Endothelial cell (in vitro differentiated cells): Measurements from ENCODE around the gene RIPK1. TPM values are rescaled to one million over a fixed set of nuclear protein-coding genes. Genes with fewer than 3 reads are reported as not detected.

Experiments used
- DNase-seq: peaks from one replicate; pipeline ENCODE4 v3.0.0; 2021; ENCODE audit warnings: low spot score
- H3K27ac Mint-ChIP-seq: one replicate; pipeline ENCODE4 v1.8.0; 2021; ENCODE audit warnings: mixed read lengths, inconsistent platforms; ENCODE audit not compliant: unreplicated experiment
- H3K27me3 Mint-ChIP-seq: one replicate; pipeline ENCODE4 v1.8.0; 2021; ENCODE audit warnings: mild to moderate bottlenecking, moderate library complexity, mixed read lengths, inconsistent platforms; ENCODE audit not compliant: unreplicated experiment
- H3K36me3 Mint-ChIP-seq: one replicate; pipeline ENCODE4 v1.8.0; 2021; ENCODE audit warnings: mild to moderate bottlenecking, low read depth, mixed read lengths, inconsistent platforms; ENCODE audit not compliant: unreplicated experiment
- H3K4me1 Mint-ChIP-seq: one replicate; pipeline ENCODE4 v1.8.0; 2021; ENCODE audit warnings: mild to moderate bottlenecking, mixed read lengths, inconsistent platforms; ENCODE audit not compliant: unreplicated experiment
- H3K4me3 Mint-ChIP-seq: one replicate; pipeline ENCODE4 v1.8.0; 2021; ENCODE audit warnings: mild to moderate bottlenecking, mixed read lengths, inconsistent platforms; ENCODE audit not compliant: unreplicated experiment
- H3K9me3 Mint-ChIP-seq: one replicate; pipeline ENCODE4 v1.8.0; 2021; ENCODE audit warnings: mixed read lengths, inconsistent platforms; ENCODE audit not compliant: unreplicated experiment
- total RNA-seq: library from RNA; stranded (reverse); fragmentation: NEBNext Ultra II Directional; extraction: Animal tissue kit (Norgen Biotek cat#: 25700); gene quantifications from one replicate; pipeline ENCODE4 v1.2.1, GENCODE V29; 2021; ENCODE audit not compliant: unreplicated experiment
- TF ChIP-seq, protein P1 (sequence below): fragments of 200-600 bp; sonication (generic); IDR thresholded peaks from one replicate; pipeline ENCODE4 v1.5.0; 2021; ENCODE audit warnings: antibody characterized with exemption; ENCODE audit not compliant: unreplicated experiment

Gene RIPK1
- total RNA-seq, 1 donor from 2014 or later = 34.7 TPM

GRCh38 chr6:3033652-3034051, 34.6 kb upstream of the RIPK1 start:
- DNase-seq = no peak
- Mint-ChIP-seq H3K27me3 (peaks cover 6% of the 10 kb centered on the region), H3K4me3 (no peak overlapping the region), H3K27ac (no peak overlapping the region), H3K4me1 (peaks cover 12% of the 10 kb centered on the region), H3K36me3 (no peaks in the 10 kb centered on the region), H3K9me3 (no peaks in the 10 kb centered on the region)
- TF ChIP-seq, protein P1, sequence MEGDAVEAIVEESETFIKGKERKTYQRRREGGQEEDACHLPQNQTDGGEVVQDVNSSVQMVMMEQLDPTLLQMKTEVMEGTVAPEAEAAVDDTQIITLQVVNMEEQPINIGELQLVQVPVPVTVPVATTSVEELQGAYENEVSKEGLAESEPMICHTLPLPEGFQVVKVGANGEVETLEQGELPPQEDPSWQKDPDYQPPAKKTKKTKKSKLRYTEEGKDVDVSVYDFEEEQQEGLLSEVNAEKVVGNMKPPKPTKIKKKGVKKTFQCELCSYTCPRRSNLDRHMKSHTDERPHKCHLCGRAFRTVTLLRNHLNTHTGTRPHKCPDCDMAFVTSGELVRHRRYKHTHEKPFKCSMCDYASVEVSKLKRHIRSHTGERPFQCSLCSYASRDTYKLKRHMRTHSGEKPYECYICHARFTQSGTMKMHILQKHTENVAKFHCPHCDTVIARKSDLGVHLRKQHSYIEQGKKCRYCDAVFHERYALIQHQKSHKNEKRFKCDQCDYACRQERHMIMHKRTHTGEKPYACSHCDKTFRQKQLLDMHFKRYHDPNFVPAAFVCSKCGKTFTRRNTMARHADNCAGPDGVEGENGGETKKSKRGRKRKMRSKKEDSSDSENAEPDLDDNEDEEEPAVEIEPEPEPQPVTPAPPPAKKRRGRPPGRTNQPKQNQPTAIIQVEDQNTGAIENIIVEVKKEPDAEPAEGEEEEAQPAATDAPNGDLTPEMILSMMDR = no peak

DNA sequence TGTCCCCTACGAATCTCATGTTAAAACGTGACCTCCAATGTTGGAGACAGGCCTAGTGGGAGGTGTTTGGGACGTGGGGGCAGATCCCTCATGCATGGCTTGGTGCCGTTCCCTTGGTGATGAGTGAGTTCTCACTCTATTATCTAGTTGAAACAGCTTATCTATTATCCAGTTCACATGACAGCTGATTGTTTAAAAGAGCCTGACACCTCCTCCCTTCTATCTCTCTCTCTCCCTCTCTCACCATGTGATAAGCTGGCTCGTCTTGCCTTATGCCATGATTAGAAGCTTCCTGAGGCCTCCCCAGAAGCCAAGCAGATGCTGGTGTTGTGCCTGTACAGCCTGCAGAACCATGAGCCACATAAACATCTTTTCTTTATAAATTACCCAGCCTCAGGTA, 32.9 kb upstream of the RIPK1 start:
- DNase-seq = no peak
- Mint-ChIP-seq H3K27ac (no peak overlapping the region), H3K36me3 (no peaks in the 10 kb centered on the region), H3K9me3 (no peaks in the 10 kb centered on the region), H3K4me1 (peaks cover 12% of the 10 kb centered on the region), H3K27me3 (peaks cover 6% of the 10 kb centered on the region), H3K4me3 (no peak overlapping the region)
- TF ChIP-seq, protein P1 = no peak

DNA sequence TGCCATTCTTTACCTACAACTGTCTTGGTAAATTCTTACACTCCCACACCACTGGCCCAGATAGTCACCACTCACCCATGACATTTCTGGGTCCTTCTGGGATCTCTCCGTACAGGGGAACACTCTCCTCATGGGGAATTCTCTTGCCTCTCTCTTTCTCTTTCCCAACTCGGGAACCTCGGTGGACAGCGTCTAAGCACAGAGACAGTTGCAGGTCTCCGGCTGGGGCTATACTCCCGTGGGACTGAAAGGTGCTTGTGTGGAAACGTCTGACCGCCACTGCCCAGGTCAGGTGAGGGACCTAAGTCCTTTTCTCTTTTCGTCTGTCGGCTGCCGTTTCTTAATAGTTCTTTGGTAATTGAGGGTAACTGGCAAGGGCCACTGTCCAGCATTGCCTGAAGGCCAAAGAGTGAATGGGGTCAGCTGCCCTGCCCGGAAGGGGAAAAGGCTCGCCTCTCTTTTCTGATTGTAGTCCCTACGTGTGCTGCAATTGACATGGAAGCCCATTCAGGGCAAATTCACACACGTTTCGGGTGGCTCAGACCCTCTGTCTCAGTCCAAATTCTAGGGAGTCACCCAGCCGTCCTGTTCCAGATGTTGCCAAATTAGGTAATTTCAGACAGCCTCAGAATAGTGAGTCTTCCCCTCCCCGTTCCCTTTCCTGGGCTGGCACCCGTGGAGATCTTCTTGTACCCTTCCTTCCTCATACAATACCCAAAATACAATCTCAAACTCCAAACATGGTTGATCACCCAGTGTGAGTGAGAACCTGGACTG, 31.2 kb upstream of the RIPK1 start:
- no peak for DNase-seq
- Mint-ChIP-seq H3K9me3 (no peaks in the 10 kb centered on the region), H3K4me1 (peaks cover 25% of the 10 kb centered on the region), H3K36me3 (no peaks in the 10 kb centered on the region), H3K4me3 (no peak overlapping the region), H3K27me3 (peaks cover 6% of the 10 kb centered on the region), H3K27ac (no peak overlapping the region)
- TF ChIP-seq, protein P1 = no peak

DNA sequence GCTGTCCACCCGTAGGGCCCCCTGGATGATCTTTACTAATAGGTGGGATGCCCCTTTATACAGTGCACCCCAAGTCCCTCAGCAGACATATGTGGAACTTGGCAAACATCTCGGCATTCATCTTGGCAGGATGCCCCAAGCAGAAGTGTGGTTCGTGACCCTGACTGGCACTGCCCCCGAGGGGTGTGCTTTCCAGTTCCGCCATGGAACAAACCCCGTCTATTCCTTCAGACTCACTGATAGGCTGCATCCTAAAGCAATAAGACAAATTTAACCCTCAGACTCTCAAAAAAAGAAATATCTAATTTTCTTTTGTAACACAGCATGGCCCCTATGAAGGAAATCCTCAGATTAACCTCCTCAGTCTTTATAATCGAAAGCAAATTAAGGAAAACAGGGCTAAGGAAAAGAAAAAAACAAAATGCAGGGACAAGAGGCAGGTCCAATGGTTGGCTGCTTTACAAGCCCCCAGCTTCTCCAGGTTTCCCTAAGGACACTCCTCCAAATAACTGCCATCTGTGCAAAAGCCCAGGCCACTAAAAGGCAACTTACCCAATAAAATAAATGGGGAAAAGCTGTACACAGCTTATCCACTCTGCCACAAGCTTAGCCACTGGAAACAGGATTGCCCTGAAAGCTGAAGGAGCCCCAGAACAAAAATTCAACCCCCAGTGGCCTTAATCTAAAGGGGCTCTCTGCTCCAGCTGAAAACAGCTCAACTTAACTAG, 30.5 kb upstream of the RIPK1 start:
- H3K4me3 Mint-ChIP-seq = no peak overlapping the region
- no peaks in the 10 kb centered on the region for H3K36me3 Mint-ChIP-seq
- peaks cover 6% of the 10 kb centered on the region for H3K27me3 Mint-ChIP-seq
- no peak overlapping the region for H3K27ac Mint-ChIP-seq
- no peak for DNase-seq
- no peaks in the 10 kb centered on the region for H3K9me3 Mint-ChIP-seq
- TF ChIP-seq, protein P1 = no peak
- H3K4me1 Mint-ChIP-seq = peaks cover 29% of the 10 kb centered on the region

DNA sequence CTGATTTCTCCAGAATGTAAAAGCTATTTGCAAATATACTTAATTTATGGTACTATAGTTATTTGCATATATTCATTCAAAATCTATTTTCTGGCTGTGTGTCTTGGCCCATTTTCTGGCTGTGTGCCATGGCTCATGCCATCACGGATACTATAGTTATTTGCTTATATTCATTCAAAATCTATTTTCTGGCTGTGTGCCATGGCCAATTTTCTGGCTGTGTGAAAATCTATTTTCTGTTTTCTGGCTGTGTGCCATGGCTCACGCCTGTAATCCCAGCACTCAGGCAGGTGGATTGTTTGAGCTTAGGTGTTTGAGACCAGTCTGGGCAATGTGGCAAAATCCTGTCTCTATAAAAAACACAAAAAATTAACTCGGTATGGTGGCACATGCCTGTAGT, 28.9 kb upstream of the RIPK1 start:
- H3K36me3 Mint-ChIP-seq = no peaks in the 10 kb centered on the region
- TF ChIP-seq, protein P1 = no peak
- H3K4me3 Mint-ChIP-seq = no peak overlapping the region
- peaks cover 29% of the 10 kb centered on the region for H3K4me1 Mint-ChIP-seq
- peaks cover 6% of the 10 kb centered on the region for H3K27me3 Mint-ChIP-seq
- no peaks in the 10 kb centered on the region for H3K9me3 Mint-ChIP-seq
- no peak overlapping the region for H3K27ac Mint-ChIP-seq
- DNase-seq = no peak
